Measurements from ENCODE around the gene HEPH.

DNA sequence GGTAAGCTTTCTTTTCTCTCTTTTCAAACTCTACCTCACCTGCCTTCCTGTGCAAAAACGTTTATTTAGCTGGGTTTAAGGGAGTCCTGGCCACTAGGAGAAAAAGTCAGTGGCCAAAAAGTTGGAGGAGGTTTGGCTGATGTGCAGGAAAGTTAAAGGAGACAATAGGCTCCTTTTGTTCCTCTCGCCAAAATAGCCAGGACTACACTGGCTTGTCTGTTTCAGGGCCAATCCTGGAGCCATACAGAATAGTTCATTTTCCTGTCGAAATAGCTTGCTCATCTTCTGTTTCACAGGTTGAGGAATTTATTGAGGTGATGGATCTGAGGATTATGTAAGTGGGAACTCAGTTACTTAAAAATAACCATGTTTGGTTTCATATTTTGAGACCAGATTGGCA lies 423 bp downstream of the HEPH start:
- TF ChIP-seq POLR2A (IDR thresholded peaks at IDR 0.05), result no peak
- TF ChIP-seq POLR2AphosphoS5 (IDR thresholded peaks at IDR 0.05), result no peak

Measured in suprapubic skin (tissue), 4 donors.